Naive thymus-derived CD4-positive, alpha-beta T cell (primary cell): Measurements from ENCODE around the gene BMP4. TPM values are rescaled to one million over a fixed set of nuclear protein-coding genes. Genes with fewer than 3 reads are reported as not detected.

Source experiments
- ATAC-seq: fragments of 150-1000 bp; cut with Tn5 transposase; 2 replicates; pipeline ENCODE4 v1.10.0; 2021; ENCODE audit warnings: mild to moderate bottlenecking, moderate library complexity
- CTCF ChIA-PET: fragments of 350-600 bp; sonication (Branson Sonifier 250); formaldehyde crosslinking; loops from one replicate; lab custom pipeline; 2021; ENCODE audit warnings: antibody characterized with exemption; lab: Charles Lee
- POLR2A ChIA-PET: fragments of 350-600 bp; sonication (Branson Sonifier 250); formaldehyde crosslinking; loops from one replicate; lab custom pipeline; 2021; ENCODE audit warnings: antibody characterized with exemption, inconsistent platforms; lab: Charles Lee
- DNase-seq, 9 donors: peaks; one replicate each; pipeline versions ENCODE4 v3.0.0 to v3.0.0-alpha.2; 2020 to 2022; ENCODE audit warnings: mixed read lengths in 1 of 9
- H3K27ac ChIP-seq: one replicate; pipeline ENCODE4 v1.7.0; 2013; ENCODE audit warnings: mild to moderate bottlenecking, low read depth, low read length, moderate library complexity
- H3K27me3 ChIP-seq, 2 donors: one replicate each; pipeline ENCODE4 v1.7.0; 2013; ENCODE audit warnings: low read length in 2 of 2, mild to moderate bottlenecking in 2 of 2, moderate library complexity in 2 of 2; ENCODE audit not compliant: control insufficient read depth in 2 of 2, insufficient read depth in 2 of 2
- H3K36me3 ChIP-seq, 3 experiments: 1 replicate in 2 of 3; 2 replicates in 1 of 3; pipeline ENCODE4 v1.7.0; 2013; ENCODE audit warnings: low read length in 3 of 3, mild to moderate bottlenecking in 3 of 3, moderate library complexity in 1 of 3; ENCODE audit not compliant: insufficient read depth in 3 of 3, control insufficient read depth in 2 of 3
- H3K4me1 ChIP-seq, 2 donors: one replicate each; pipeline ENCODE4 v1.7.0; 2013; ENCODE audit warnings: low read length in 2 of 2, mild to moderate bottlenecking in 2 of 2, moderate library complexity in 1 of 2; ENCODE audit not compliant: control insufficient read depth in 2 of 2, insufficient read depth in 2 of 2
- H3K4me3 ChIP-seq: 2 replicates; pipeline ENCODE4 v1.7.0; 2013; ENCODE audit warnings: mild to moderate bottlenecking, low read length
- H3K9me3 ChIP-seq, 3 experiments: 1 replicate in 2 of 3; 2 replicates in 1 of 3; pipeline ENCODE4 v1.7.0; 2013; ENCODE audit warnings: low read length in 3 of 3; ENCODE audit not compliant: control insufficient read depth in 2 of 3
- H3K27ac Mint-ChIP-seq, 9 donors: one replicate each; pipeline ENCODE4 v1.8.0; 2020 to 2022; ENCODE audit warnings: mixed read lengths in 9 of 9, mild to moderate bottlenecking in 8 of 9, moderate library complexity in 5 of 9, inconsistent platforms in 2 of 9
- H3K27me3 Mint-ChIP-seq, 5 donors: one replicate each; pipeline ENCODE4 v1.8.0; 2021 to 2022; ENCODE audit warnings: mixed read lengths in 5 of 5, mild to moderate bottlenecking in 1 of 5
- H3K36me3 Mint-ChIP-seq, 5 donors: one replicate each; pipeline ENCODE4 v1.8.0; 2020 to 2022; ENCODE audit warnings: mixed read lengths in 5 of 5, mild to moderate bottlenecking in 3 of 5, inconsistent platforms in 1 of 5
- H3K4me1 Mint-ChIP-seq, 7 donors: one replicate each; pipeline ENCODE4 v1.8.0; 2020 to 2022; ENCODE audit warnings: mixed read lengths in 7 of 7, mild to moderate bottlenecking in 3 of 7, inconsistent platforms in 1 of 7
- H3K4me3 Mint-ChIP-seq, 10 donors: one replicate each; pipeline ENCODE4 v1.8.0; 2020 to 2022; ENCODE audit warnings: mild to moderate bottlenecking in 10 of 10, mixed read lengths in 10 of 10, moderate library complexity in 6 of 10, inconsistent platforms in 2 of 10
- H3K9me3 Mint-ChIP-seq, 11 donors: one replicate each; pipeline ENCODE4 v1.8.0; 2020 to 2022; ENCODE audit warnings: mixed read lengths in 11 of 11, mild to moderate bottlenecking in 4 of 11, inconsistent platforms in 1 of 11, moderate library complexity in 1 of 11
- intact Hi-C, 2 donors: fragments of 100-400 bp; cut with micrococcal nuclease; formaldehyde crosslinking; loops; one replicate each; pipeline ENCODE4 v1.15.1; 2023
- polyA plus RNA-seq, 2 donors: library from polyadenylated mRNA; unstranded; fragments of 300-500 nt; fragmentation: Illumina TruSeq; gene quantifications; one replicate each; pipeline ENCODE4 v1.2.3, GENCODE V29; 2021
- total RNA-seq, 6 experiments: library from RNA in 5 of 6; stranded (reverse) in 5 of 6; gene quantifications; 1 replicate in 5 of 6; 2 replicates in 1 of 6; pipeline ENCODE4 v1.2.3 and lab custom pipeline; 2021 to 2026

The BMP4 gene
- total and polyA plus RNA-seq, 7 experiments from 2014 or later, result 0.24 to 2.3 (median 1.3) TPM; not detected in 2

- intact Hi-C loops, result loop anchor here in 1 of 2 donors (10.0 kb wide), 1 partner anchor 1403 kb away; the partner anchor contains the start of genes GPR137C and TXNDC16
- no peak for DNase-seq
- POLR2A ChIA-PET, result no interaction called here
- ATAC-seq, result no peak
- Histone ChIP-seq H3K27ac (no peak overlapping the region), H3K36me3 (no peaks in the 10 kb centered on the region), H3K27me3 (peaks cover 0 to 4% of the 10 kb centered on the region in 2 donors), H3K4me3 (no peak overlapping the region), H3K4me1 (peaks cover 0 to 14% of the 10 kb centered on the region in 2 donors), H3K9me3 (no peaks in the 10 kb centered on the region)
- Mint-ChIP-seq H3K36me3 (no peaks in the 10 kb centered on the region), H3K4me1 (peaks cover 5 to 41% (median 31%) of the 10 kb centered on the region in 7 donors), H3K27ac (no peak overlapping the region), H3K9me3 (peaks cover 0 to 7% (median 0%) of the 10 kb centered on the region in 11 donors), H3K27me3 (peaks cover 56 to 83% (median 63%) of the 10 kb centered on the region in 5 donors), H3K4me3 (peak overlapping the region in 3 of 10 donors; percentile 13 to 88 (median 83))
- CTCF ChIA-PET, result no interaction called here
Measured at GRCh38 chr14:53957739-53958138, 1.1 kb upstream of the BMP4 start.

GRCh38 chr14:53955671-53956426 lies 776 bp downstream of the BMP4 start:
- ChIA-PET CTCF (no interaction called here), POLR2A (no interaction called here)
- no peak overlapping the region for H3K27ac Mint-ChIP-seq
- H3K27me3 Mint-ChIP-seq, result peaks cover 53 to 86% (median 67%) of the 10 kb centered on the region in 5 donors
- Histone ChIP-seq H3K9me3 (no peaks in the 10 kb centered on the region), H3K27me3 (peaks cover 0 to 7% of the 10 kb centered on the region in 2 donors), H3K4me3 (peak overlapping the region; percentile 37), H3K27ac (no peak overlapping the region), H3K36me3 (no peaks in the 10 kb centered on the region), H3K4me1 (peaks cover 0 to 14% of the 10 kb centered on the region in 2 donors)
- no peaks in the 10 kb centered on the region for H3K36me3 Mint-ChIP-seq
- peaks cover 6 to 41% (median 32%) of the 10 kb centered on the region in 7 donors for H3K4me1 Mint-ChIP-seq
- H3K4me3 Mint-ChIP-seq, result peak overlapping the region; percentile 54 to 88 (median 75)
- intact Hi-C loops, result loop anchor here in 1 of 2 donors (10.0 kb wide), 1 partner anchor 1401 kb away; the partner anchor contains the start of genes GPR137C and TXNDC16
- DNase-seq (peak in 1 of 9 donors; percentile 6), ATAC-seq (no peak)
- H3K9me3 Mint-ChIP-seq, result peaks cover 0 to 9% (median 0%) of the 10 kb centered on the region in 11 donors

DNA sequence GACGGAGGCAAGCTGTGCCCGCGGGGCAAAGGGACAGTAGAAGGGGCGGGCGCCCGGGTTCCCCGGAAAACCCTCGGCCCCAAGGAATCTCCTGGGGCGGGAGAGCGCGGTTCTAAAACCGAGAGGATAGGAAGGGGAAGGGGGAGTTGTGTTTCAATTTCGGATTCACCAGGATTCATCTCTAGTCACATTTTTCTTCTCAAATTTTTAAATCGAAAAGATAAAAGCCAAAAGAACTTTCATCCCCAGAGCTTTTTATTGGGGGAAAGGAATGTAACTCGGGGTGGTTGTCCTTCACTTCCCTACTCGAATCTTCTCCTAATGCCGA lies 1.4 kb downstream of the BMP4 start:
- H3K27me3 ChIP-seq, result peaks cover 0 to 7% of the 10 kb centered on the region in 2 donors

DNA sequence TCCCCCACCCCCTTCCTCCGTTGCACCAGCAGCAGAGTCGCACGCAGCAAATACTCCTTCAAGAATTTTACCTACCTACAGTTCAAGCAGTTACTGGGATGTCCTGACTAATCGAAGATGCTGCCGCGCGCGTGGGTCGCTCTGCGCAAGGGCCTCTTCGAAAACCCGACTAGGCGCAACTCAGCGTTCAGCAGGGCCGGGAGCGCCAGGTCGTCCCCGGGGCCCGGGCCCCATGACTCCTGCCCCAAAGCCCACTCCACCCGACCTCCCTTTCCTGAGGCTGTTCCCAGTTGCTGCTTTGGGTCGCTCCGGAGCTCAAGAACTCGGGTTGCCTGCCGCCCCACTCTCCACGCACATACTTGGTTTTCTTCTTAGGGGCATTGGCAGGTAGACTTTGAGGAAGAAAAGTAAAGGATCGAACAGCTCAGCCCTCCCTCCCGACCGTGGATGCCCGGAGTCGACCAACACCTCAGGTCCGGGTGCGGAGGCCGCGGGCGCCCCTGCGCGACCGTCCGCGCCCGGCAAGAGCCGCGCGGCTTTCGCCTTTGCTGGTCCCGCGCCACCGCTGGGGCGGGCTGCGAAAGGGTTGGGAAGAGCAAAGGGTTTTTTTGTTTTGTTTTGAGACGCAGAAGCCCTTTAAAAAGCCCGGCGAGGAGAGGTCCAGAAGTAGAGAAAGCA lies 1.9 kb downstream of the BMP4 start:
- Histone ChIP-seq H3K27ac (no peak overlapping the region), H3K36me3 (no peaks in the 10 kb centered on the region), H3K4me3 (peak overlapping the region; percentile 39), H3K9me3 (no peaks in the 10 kb centered on the region), H3K4me1 (peaks cover 0 to 14% of the 10 kb centered on the region in 2 donors), H3K27me3 (peaks cover 0 to 7% of the 10 kb centered on the region in 2 donors)
- CTCF ChIA-PET, result no interaction called here
- intact Hi-C loops, result loop anchor here in 1 of 2 donors (5.0 to 10.0 kb wide), 2 partner anchors 443 to 1400 kb away; partner anchors contain the start of genes CDKN3, GPR137C and TXNDC16
- POLR2A ChIA-PET, result interaction anchor here (0.6 to 0.7 kb wide), 2 partner anchors 791 to 1098 kb away, joined by 3 to 4 read pairs; no protein-coding TSS in a partner anchor
- Mint-ChIP-seq H3K4me1 (peaks cover 6 to 41% (median 32%) of the 10 kb centered on the region in 7 donors), H3K9me3 (peaks cover 0 to 9% (median 0%) of the 10 kb centered on the region in 11 donors), H3K4me3 (peak overlapping the region; percentile 60 to 92 (median 83)), H3K27ac (no peak overlapping the region), H3K27me3 (peaks cover 49 to 83% (median 64%) of the 10 kb centered on the region in 5 donors), H3K36me3 (no peaks in the 10 kb centered on the region)
- DNase-seq (no peak), ATAC-seq (no peak)

More for the DNA sequence above, 1.4 kb downstream of the BMP4 start:
- no peak overlapping the region for H3K27ac ChIP-seq
- no peaks in the 10 kb centered on the region for H3K9me3 ChIP-seq
- H3K27me3 Mint-ChIP-seq, result peaks cover 53 to 84% (median 67%) of the 10 kb centered on the region in 5 donors
- H3K36me3 ChIP-seq, result no peaks in the 10 kb centered on the region
- intact Hi-C loops, result loop anchor here in 1 of 2 donors (10.0 kb wide), 1 partner anchor 1400 kb away; the partner anchor contains the start of genes GPR137C and TXNDC16
- ChIA-PET POLR2A (no interaction called here), CTCF (no interaction called here)
- no peak overlapping the region for H3K27ac Mint-ChIP-seq
- peaks cover 6 to 41% (median 32%) of the 10 kb centered on the region in 7 donors for H3K4me1 Mint-ChIP-seq
- DNase-seq, result no peak
- peaks cover 0 to 14% of the 10 kb centered on the region in 2 donors for H3K4me1 ChIP-seq
- no peak for ATAC-seq
- H3K9me3 Mint-ChIP-seq, result peaks cover 0 to 9% (median 0%) of the 10 kb centered on the region in 11 donors
- no peak overlapping the region for H3K4me3 ChIP-seq
- peak overlapping the region; percentile 54 to 88 (median 81) for H3K4me3 Mint-ChIP-seq
- no peaks in the 10 kb centered on the region for H3K36me3 Mint-ChIP-seq

DNA sequence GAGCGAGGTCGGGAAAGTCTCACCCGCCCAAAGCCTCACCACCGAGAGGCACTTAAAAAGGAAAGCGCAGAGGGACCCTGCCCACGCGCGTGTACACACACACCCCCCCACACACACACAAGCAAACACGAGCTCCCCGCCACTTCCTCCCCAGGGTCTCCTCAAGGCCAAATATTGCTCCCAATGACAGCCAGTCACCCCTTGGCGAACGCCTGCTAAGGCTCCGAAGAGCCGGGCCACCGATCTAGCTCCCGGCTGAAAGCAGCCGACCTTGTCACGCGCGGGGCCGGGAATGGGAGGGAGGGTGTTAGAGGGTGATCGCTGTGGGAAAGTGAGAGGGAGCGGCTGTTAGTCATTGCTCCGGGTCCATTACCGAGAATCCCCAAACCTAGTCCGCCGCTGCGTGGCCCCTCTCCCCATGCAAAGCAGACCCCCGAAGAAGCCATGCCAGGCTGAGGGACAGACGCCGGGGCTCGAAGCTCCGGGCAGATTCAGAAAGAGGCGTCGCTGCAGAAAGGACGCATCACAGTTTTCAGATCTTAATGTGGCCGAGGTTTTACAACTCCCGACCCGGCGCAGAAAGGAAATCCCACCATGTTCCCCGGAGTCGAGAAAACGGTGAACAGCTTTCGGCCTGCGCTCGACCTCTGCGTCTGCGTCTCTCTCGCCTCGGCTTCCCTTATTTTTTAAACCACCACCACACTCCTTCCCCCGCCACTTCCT lies 2.6 kb downstream of the BMP4 start:
- POLR2A ChIA-PET, result interaction anchor here (0.6 to 0.7 kb wide), 2 partner anchors 791 to 1099 kb away, joined by 3 to 4 read pairs; no protein-coding TSS in a partner anchor
- Histone ChIP-seq H3K4me3 (peak overlapping the region; percentile 39), H3K27me3 (peaks cover 0 to 7% of the 10 kb centered on the region in 2 donors), H3K27ac (no peak overlapping the region), H3K9me3 (no peaks in the 10 kb centered on the region), H3K36me3 (no peaks in the 10 kb centered on the region), H3K4me1 (peaks cover 0 to 14% of the 10 kb centered on the region in 2 donors)
- peak in 1 of 9 donors; percentile 25 for DNase-seq
- CTCF ChIA-PET, result no interaction called here
- H3K9me3 Mint-ChIP-seq, result peaks cover 0 to 8% (median 0%) of the 10 kb centered on the region in 11 donors
- no peaks in the 10 kb centered on the region for H3K36me3 Mint-ChIP-seq
- peak overlapping the region in 2 of 9 donors; percentile 72 to 80 for H3K27ac Mint-ChIP-seq
- no peak for ATAC-seq
- H3K4me3 Mint-ChIP-seq, result peak overlapping the region; percentile 60 to 92 (median 83)
- H3K27me3 Mint-ChIP-seq, result peaks cover 47 to 83% (median 66%) of the 10 kb centered on the region in 5 donors
- peaks cover 6 to 41% (median 32%) of the 10 kb centered on the region in 7 donors for H3K4me1 Mint-ChIP-seq
- intact Hi-C loops, result loop anchor here in 1 of 2 donors (5.0 to 10.0 kb wide), 2 partner anchors 443 to 1399 kb away; partner anchors contain the start of genes CDKN3, GPR137C and TXNDC16
